Stomach (tissue), 4 donors: ENCODE results near the gene MRC2.

Experiments
- CTCF ChIP-seq, 7 experiments: fragments of 450-650 bp in 4 of 7; fragments of 200-600 bp in 3 of 7; sonication (generic) in 3 of 7; IDR thresholded peaks; one replicate each; pipeline ENCODE4 v1.5.1; 2016 to 2019; ENCODE audit warnings: antibody characterized with exemption in 7 of 7, control low read depth in 2 of 7, mild to moderate bottlenecking in 1 of 7
- POLR2A ChIP-seq, 4 donors: fragments of 450-650 bp; IDR thresholded peaks; one replicate each; pipeline ENCODE4 v1.6.1; 2016; ENCODE audit warnings: antibody characterized with exemption in 4 of 4, control low read depth in 2 of 4, mild to moderate bottlenecking in 1 of 4, moderate library complexity in 1 of 4

GRCh38 chr17:62643496-62643895 is 16.0 kb downstream of the MRC2 start:
- no peak for TF ChIP-seq CTCF (IDR thresholded peaks at IDR 0.05)
- TF ChIP-seq POLR2A (IDR thresholded peaks at IDR 0.05), result no peak
